Superior temporal gyrus (tissue), 1 donor: ENCODE measurements around the gene CYSTM1.
"Not testable (repeated sequence)": the region's sequence is repeated elsewhere in the genome, so short reads cannot be mapped to it uniquely, and the experiment has no call there.

Experiments used
- DNase-seq: peaks from one replicate; pipeline ENCODE4 v3.0.0-alpha.2; 2016; ENCODE audit errors: extremely low spot score

The CYSTM1 gene

GRCh38 chr5:140178086-140178410 lies 3.1 kb downstream of the CYSTM1 start:
- no peak for DNase-seq

DNA sequence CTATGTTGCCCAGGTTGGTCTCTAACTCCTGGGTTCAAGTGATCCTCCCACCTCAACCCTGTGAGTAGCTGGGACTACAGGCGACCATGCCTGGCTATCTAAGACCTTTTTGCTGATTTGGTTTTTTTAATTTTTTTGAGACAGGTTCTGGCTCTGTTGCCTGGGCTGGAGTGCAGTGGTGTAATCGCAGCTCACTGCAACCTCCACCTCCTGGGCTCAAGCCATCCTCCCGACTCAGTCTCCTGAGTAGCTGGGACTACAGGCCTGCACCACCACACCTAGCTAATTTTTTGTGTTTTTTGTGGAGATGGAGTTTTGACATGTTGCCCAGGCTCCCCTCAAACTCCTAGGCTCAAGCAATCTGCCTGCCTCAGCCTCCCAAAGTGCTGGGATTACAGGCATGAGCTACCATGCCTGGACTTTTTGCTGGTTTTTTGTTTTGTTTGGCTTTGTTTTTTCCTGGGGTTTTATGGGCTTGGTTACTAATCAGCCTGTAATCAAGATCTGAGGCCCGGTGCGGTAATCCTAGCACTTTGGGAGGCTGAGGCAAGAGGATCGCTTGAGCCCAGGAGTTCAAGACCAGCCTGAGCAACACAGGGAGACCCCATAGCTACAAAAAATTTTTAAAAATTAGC lies 3.6 kb downstream of the CYSTM1 start:
- DNase-seq, result no peak

GRCh38 chr5:140181002-140181483 lies 6.1 kb downstream of the CYSTM1 start:
- DNase-seq, result no peak

DNA sequence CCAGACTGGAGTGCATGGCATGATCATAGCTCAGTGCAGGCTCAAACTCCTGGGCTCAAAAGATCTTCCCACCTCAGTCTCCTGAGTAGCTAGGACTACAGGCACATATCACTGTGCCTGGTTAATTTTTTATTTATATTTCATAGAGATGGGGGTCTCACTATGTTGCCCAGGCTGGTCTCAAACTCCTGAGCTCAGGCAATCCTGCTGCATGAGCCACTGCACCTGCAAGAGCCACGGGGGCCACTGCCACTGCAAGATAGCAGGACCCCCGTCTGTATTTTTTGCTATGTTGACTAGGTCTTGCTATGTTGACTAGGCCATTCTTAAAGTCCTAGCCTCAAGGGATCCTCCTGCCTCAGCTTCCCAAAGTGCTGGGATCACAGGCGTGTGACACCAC lies 6.5 kb downstream of the CYSTM1 start:
- DNase-seq, result no peak

GRCh38 chr5:140182075-140182711 lies 7.2 kb downstream of the CYSTM1 start:
- no peak for DNase-seq

DNA sequence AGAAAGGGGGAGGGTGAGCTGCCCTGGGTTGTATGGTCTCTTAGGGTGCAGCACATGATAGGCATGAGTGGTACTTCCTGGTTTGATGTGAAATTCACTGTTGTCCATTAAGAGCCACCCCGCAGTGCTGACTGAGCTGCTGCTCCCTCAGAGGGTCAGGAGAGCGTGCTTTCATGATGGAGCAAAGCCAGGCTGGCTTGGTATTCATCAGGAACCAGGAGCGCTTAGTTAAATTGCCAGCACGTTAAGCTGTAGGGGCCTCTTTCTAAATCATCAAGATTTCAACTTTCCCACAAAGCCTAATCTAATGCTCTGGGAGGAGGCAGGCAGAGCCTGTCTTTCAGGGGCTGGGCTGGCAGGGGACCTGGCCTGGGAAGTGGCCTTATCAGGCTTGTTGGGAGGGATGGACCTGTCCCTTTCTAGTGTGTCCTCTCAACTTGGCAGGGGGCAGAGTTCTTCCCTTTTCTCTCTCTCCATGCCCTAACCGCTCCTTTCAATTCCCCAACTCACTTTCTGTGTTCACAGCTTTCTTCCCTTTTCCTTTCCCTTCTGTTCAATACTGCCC lies 7.9 kb downstream of the CYSTM1 start:
- DNase-seq, result no peak

DNA sequence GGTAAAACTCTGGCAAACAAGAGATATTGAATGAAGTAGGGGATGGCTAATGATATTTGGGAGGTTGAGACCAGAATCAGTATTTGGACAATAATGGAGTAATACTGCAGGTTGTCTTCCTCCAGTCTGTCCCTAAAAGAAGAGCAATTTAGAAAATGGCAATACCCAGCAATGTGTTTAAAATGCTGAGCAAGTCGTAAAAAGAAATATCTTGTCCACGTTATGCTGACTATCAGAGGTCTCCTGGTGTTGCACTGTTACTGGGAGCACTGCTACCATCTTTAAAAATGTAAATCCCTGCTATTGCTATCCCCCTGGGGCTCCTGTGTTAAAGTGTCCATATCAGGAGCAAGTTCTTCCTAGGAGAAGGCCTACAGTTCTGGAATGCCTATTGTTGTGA lies 10.4 kb downstream of the CYSTM1 start:
- no peak for DNase-seq

DNA sequence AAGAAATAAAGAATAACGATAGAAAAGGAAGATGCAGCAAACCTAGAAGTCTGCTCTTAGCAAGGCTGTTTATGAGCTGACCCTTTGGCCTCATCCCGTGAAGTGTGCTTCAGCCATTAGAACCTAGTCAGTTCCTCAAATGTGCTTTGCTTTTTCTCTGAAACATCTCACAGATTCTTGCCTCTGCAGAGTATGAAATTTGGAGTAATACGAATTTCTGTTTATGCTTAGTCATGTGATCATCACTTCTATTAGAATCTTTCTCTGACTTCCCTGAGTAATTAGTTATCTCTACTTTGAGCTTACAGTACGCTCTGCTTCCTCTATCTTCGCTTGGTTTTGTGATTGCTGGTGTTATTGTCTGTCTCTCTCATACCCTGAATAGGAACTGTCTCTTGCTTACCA lies 11.3 kb downstream of the CYSTM1 start:
- no peak for DNase-seq

DNA sequence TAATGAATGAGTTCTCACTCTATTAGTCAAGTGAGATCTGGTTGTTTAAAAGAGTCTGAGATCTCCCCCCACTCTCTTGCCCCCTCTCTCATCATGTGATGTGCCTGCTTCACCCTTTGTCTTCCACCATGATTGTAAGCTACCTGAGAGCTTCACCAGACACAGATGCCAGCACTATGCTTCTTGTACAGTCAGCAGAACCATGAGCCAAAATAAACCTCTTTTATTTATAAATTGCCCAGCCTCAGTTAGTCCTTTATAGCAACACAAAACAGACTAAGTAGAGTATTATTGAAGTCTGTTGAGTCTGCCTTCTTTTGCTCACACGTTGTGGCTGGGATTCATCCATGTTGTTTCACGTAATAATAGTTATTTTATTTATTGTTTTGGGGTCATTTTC lies 14.3 kb downstream of the CYSTM1 start:
- no peak for DNase-seq

DNA sequence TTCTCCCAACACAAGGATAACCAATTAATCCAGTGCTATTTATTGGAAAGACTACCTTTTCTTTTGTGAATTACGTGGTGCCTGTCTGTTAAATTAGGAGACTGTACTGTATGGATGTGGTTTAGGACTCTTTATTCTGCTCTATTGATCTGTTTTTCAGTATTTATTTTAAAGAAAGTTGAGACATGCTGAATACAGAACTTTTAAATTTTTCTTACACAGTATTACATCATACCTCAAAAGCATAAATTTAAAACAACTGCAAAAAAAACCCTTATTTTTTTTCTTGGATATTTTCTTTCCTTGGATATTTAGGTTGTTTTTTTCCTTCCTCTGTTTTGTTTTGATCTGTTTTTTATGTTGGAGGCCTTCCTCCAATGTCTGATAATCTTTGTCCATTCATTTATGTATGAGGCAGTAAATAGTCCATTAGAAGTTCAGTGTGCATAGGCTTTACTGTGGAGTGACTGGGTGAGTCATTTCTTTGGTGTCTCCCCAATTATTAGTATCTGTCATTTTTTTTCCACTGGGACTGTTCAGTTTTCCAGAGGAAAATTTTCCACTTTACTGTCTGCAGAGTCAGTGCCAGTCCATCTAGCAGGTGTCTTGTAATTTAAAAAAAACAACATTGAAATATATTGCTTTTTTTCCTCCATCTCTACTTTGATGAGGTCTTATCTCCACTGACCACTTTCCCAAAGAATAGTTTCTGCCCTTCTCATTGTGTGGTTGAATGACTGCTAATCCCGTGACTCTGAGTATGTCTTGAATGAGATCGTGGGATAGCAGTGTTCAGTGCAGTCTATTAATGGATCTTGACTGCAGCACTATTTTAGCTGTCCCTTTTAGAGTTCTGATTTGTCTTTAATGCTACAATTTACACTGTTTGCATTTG lies 15.2 kb downstream of the CYSTM1 start:
- peak; percentile 46 for DNase-seq

GRCh38 chr5:140190872-140191218 lies 15.9 kb downstream of the CYSTM1 start:
- no peak for DNase-seq

GRCh38 chr5:140192715-140193430 lies 17.9 kb downstream of the CYSTM1 start:
- no peak for DNase-seq

GRCh38 chr5:140194662-140195061 lies 19.7 kb downstream of the CYSTM1 start:
- no peak for DNase-seq

- no peak for DNase-seq
Measured at GRCh38 chr5:140196115-140196814, 21.3 kb downstream of the CYSTM1 start.

DNA sequence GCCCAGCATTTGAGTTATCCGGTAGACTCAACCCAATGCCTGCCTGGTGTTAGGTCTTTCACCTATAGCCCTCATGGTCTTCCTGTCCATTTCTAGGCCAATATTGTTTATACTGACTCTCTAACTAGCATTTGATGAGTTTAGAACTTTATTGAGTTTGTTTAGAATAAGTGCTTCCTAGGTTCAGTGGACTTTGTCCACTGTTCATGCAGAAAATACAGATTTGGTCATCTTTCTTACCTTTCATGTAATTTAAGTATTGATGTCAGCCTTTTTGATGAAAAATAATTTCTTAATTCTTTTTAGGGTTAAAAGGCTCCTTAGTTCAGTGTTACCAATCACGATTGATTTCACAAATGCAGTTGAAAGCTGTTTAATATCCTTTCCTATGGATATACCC lies 22.0 kb downstream of the CYSTM1 start:
- DNase-seq, result no peak

DNA sequence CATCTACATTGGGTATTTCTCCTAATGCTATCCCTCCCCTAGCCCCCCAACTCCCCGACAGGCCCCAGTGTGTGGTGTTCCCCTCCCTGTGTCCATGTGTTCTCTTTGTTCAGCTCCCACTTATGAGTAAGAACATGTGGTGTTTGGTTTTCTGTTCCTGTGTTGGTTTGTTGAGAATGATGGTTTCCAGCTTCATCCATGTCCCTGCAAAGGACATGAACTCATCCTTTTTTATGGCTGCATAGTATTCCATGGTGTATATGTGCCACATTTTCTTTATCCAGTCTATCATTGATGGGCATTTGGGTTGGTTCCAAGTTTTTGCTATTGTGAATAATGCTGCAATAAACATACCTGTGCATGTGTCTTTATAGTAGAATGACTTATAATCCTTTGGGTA lies 23.9 kb downstream of the CYSTM1 start:
- DNase-seq, result not testable (repeated sequence)

DNA sequence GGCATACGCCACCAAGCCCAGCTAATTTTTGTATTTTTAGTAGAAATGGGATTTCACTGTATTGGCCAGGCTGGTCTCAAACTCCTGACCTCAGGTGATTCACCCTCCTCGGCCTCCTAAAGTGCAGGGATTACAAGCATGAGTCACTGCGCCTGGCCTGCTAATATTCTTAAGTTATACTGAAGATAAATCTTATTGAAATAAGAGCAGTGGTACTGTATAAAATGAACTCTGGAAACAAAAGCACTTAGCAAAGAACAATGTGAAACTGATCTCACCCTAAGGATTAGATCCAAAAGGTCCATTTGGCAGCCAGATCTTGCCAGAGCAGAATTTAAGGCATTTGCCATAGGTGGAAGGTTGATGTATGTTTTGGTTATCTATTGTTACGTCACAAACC lies 27.1 kb downstream of the CYSTM1 start:
- no peak for DNase-seq

DNA sequence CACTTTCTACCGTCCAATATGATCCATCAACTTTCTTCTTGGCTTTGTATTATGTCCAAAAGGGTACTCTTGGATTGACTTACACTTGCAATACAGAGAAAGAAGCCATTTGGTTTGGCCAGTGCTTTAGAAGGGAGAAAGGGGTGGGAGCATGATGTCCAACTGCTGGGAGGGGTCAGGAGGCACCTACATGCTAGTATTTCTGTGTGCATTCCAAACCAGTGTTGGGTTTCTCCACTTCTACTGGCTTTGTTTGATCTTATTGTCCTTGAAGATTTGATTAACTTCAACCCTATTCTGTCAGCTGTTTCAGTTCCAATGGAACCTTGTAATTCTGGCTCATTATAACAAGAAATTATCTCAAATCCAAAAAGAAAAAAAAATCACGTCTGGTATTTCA lies 27.6 kb downstream of the CYSTM1 start:
- DNase-seq, result no peak

- peak; percentile 17 for DNase-seq
Measured at GRCh38 chr5:140205216-140205615, 30.2 kb downstream of the CYSTM1 start.

GRCh38 chr5:140205952-140206351 lies 31.0 kb downstream of the CYSTM1 start:
- no peak for DNase-seq

DNA sequence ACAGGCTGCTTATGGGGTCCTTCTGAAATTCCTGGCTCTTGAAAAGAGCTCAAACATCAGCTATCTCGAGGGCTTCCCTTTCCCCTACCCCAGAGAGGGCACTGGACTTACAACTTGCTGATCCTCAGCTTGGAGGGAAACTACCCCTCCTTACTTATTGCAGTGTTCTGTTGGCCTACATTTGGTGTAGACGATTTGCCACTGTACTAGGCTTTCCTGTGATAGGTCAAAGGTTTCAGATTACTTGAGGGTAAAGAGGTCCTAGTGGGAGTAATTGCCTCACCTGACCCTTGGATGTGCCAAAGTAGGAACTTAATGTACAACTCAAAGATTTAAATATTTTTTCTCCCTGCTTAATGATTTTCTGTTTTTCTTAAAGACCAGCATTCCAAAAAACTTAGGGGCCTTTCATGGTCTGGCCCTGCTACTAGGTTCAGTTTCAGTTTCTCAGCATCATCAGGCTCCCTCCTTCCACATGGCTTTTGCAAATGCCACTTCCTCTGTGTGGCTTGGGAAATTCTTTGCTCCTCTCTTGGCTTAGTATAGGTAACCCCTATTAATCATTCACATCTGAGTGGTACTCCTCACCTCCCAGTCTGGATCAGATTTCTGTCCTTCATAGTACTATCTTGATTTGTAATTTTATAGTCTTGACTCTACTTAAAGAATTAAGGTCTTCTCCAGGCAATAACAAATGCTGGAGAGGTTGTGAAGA lies 32.4 kb downstream of the CYSTM1 start:
- DNase-seq, result no peak
